Measurements from ENCODE around the gene MAP3K14. TPM values are rescaled to one million over a fixed set of nuclear protein-coding genes. Genes with fewer than 3 reads are reported as not detected.

MAP3K14 gene
- total and polyA plus RNA-seq, 8 donors: 6.1 to 16.4 (median 8.1) TPM

- no peak for FAIRE-seq
- DNase-seq: no peak
- 87 to 92% methylated on average over 8 of the region's 8 CpGs for WGBS, 2 donors
- Histone ChIP-seq H3K4me3 (no peak overlapping the region), H3K27ac (no peak overlapping the region), H3K4me1 (no peaks in the 10 kb centered on the region), H3K36me3 (no peaks in the 10 kb centered on the region), H3K27me3 (no peaks in the 10 kb centered on the region), H3K9me3 (no peaks in the 10 kb centered on the region)
- no peak for TF ChIP-seq CTCF (IDR thresholded peaks at IDR 0.05)
- no peak for ATAC-seq
- intact Hi-C loops (cut with DNase I): no loop called here
Measured at GRCh38 chr17:45338996-45339535, 22.2 kb upstream of the MAP3K14 start.

- TF ChIP-seq CTCF (IDR thresholded peaks at IDR 0.05): no peak
- intact Hi-C loops (cut with DNase I): no loop called here
- H3K27ac ChIP-seq: no peak overlapping the region
- WGBS, 2 donors: 81 to 82% methylated on average over 15 of the region's 15 CpGs
- no peaks in the 10 kb centered on the region for H3K9me3 ChIP-seq
- no peak for ATAC-seq
- no peaks in the 10 kb centered on the region for H3K27me3 ChIP-seq
- FAIRE-seq: no peak
- H3K36me3 ChIP-seq: no peaks in the 10 kb centered on the region
- H3K4me1 ChIP-seq: no peaks in the 10 kb centered on the region
- DNase-seq: no peak
- no peak overlapping the region for H3K4me3 ChIP-seq
Measured at GRCh38 chr17:45338023-45338781, 21.4 kb upstream of the MAP3K14 start.

- no peak for FAIRE-seq
- Histone ChIP-seq H3K4me3 (no peak overlapping the region), H3K36me3 (no peaks in the 10 kb centered on the region), H3K9me3 (no peaks in the 10 kb centered on the region), H3K4me1 (no peaks in the 10 kb centered on the region), H3K27me3 (no peaks in the 10 kb centered on the region), H3K27ac (no peak overlapping the region)
- intact Hi-C loops (cut with DNase I): no loop called here
- ATAC-seq: no peak
- DNase-seq: no peak
- 89 to 91% methylated on average over 9 of the region's 9 CpGs for WGBS, 2 donors
- TF ChIP-seq CTCF (IDR thresholded peaks at IDR 0.05): no peak
Measured at GRCh38 chr17:45336390-45337182, 19.8 kb upstream of the MAP3K14 start.

GRCh38 chr17:45335721-45336120, 18.9 kb upstream of the MAP3K14 start:
- DNase-seq (no peak), ATAC-seq (no peak)
- intact Hi-C loops (cut with DNase I): no loop called here

More at GRCh38 chr17:45335721-45336120, 18.9 kb upstream of the MAP3K14 start:
- no peaks in the 10 kb centered on the region for H3K4me1 ChIP-seq
- no peak for FAIRE-seq
- no peak overlapping the region for H3K27ac ChIP-seq
- WGBS, 2 donors: 91 to 95% methylated on average over 5 of the region's 5 CpGs
- no peaks in the 10 kb centered on the region for H3K36me3 ChIP-seq
- H3K9me3 ChIP-seq: no peaks in the 10 kb centered on the region
- TF ChIP-seq CTCF (IDR thresholded peaks at IDR 0.05): no peak
- no peaks in the 10 kb centered on the region for H3K27me3 ChIP-seq
- no peak overlapping the region for H3K4me3 ChIP-seq
